Adipose tissue (tissue), 3 donors: ENCODE data around the gene SMIM5. TPM values are rescaled to one million over a fixed set of nuclear protein-coding genes. Genes with fewer than 3 reads are reported as not detected.

Source experiments
- H3K27ac ChIP-seq: one replicate; pipeline ENCODE4 v1.5.1; 2013; ENCODE audit warnings: low read depth, low read length
- WGBS, 3 donors: extraction: QIAGEN DNeasy Blood & Tissue Kit; methylation state at CpG; one replicate each; pipeline ENCODE4 v1.1.7; 2013; 5-methylcytosine and 5-hydroxymethylcytosine counted together
- polyA plus RNA-seq, 3 donors: library from polyadenylated mRNA; stranded (reverse); fragments of 200-250 nt; gene quantifications; one replicate each; pipeline ENCODE4 v1.2.3, GENCODE V29; 2013
- donor health status: healthy with polysubstance abuse.
- donor health status: Bipolar disorder and iron deficiency.
- donor health status: healthy.

SMIM5 gene
- polyA plus RNA-seq, 3 donors = 0.67 to 1.5 (median 1.4) TPM

GRCh38 chr17:75601057-75601987 is 31.9 kb upstream of the SMIM5 start:
- no peak overlapping the region for H3K27ac ChIP-seq
- 62 to 74% (median 70%) methylated on average over 28 of the region's 28 CpGs for WGBS, 3 donors

GRCh38 chr17:75602644-75603043 is 30.6 kb upstream of the SMIM5 start:
- no peak overlapping the region for H3K27ac ChIP-seq
- 92 to 97% (median 96%) methylated on average over 10 to 12 of the region's 12 CpGs for WGBS, 3 donors

GRCh38 chr17:75603123-75603522 is 30.1 kb upstream of the SMIM5 start:
- H3K27ac ChIP-seq = no peak overlapping the region
- 75 to 85% (median 80%) methylated on average over 8 to 9 of the region's 9 CpGs for WGBS, 3 donors

GRCh38 chr17:75604034-75604695 is 29.1 kb upstream of the SMIM5 start:
- no peak overlapping the region for H3K27ac ChIP-seq
- WGBS, 3 donors = 69 to 82% (median 78%) methylated on average over 10 to 12 of the region's 12 CpGs

GRCh38 chr17:75605790-75606189 is 27.4 kb upstream of the SMIM5 start:
- H3K27ac ChIP-seq = no peak overlapping the region
- WGBS, 3 donors = 85 to 86% (median 85%) methylated on average over 16 of the region's 16 CpGs

- 83 to 88% (median 83%) methylated on average over 5 of the region's 5 CpGs for WGBS, 3 donors
- H3K27ac ChIP-seq = no peak overlapping the region
Measured at GRCh38 chr17:75607086-75607485, 26.1 kb upstream of the SMIM5 start.

DNA sequence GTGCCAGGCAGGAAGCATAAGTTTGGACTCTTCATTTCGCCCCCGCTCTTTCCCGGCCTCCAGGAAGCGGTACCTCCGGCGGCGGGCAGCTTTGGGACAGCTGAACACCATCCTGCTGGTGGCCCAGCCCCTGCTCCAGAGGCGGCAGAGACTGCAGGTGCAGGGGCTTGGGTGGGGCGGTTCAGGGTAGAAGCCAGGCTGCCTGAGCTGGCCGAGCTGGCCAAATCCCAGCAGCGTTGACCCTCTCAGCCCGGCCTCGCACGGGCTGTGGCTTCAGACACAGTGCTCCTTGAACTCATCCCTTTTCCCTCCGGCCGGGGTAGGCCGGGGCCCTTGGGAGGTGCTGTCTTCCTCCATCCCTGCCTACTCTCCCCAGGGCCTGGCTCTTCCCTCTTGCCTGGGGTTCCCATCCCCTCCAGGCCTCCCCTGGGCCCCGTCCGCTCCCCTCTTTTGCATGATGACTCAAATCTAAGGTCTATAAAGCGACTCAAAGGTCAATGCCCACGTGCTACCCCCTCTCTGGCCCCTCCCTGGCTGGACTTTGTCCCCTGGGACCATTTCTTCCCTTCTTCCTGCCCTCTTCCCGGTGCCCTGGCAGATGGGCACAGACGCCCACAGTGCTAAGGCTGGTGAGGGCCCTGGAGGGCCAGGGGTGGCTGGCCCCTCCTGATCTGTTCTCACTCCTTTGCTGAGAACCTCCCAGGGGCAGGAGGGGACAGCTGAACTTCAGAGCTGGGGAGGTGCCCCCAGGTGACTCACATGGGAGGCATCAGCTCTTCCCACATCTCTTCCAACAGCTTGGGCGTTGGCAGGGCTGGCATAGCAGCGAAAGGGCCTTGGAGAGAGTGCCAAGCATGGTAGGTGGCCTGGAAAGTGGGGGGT is 22.9 kb upstream of the SMIM5 start:
- H3K27ac ChIP-seq = no peak overlapping the region
- 84 to 88% (median 88%) methylated on average over 22 to 25 of the region's 25 CpGs for WGBS, 3 donors

DNA sequence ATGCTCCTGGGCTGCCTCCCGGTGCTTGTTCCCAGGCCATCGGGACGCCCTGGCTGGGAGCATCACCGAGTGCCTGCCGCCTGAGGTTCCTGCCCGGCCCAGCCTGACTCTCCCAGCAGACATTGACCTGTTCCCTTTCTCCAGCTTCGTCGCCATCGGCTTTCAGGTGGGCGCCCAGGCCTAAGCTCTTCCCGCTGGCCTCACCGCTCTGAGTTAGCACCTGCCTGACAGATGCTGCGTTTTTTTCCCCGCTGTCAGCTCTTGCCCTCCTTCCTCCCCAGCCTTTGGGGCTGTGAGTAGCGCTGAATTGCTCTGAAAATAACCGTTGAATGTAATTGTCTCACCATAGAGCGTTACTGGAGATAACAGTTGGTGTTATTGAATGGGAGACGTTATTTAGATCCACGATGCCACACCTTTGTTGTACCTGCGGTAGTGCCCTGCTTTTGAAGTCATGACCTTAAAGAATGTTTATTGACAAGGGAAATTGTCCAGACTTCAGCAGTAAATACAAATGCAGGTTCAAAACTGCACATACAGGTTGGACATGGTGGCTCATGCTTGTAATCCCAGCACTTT is 21.3 kb upstream of the SMIM5 start:
- no peak overlapping the region for H3K27ac ChIP-seq
- 86 to 94% (median 90%) methylated on average over 20 of the region's 20 CpGs for WGBS, 3 donors

DNA sequence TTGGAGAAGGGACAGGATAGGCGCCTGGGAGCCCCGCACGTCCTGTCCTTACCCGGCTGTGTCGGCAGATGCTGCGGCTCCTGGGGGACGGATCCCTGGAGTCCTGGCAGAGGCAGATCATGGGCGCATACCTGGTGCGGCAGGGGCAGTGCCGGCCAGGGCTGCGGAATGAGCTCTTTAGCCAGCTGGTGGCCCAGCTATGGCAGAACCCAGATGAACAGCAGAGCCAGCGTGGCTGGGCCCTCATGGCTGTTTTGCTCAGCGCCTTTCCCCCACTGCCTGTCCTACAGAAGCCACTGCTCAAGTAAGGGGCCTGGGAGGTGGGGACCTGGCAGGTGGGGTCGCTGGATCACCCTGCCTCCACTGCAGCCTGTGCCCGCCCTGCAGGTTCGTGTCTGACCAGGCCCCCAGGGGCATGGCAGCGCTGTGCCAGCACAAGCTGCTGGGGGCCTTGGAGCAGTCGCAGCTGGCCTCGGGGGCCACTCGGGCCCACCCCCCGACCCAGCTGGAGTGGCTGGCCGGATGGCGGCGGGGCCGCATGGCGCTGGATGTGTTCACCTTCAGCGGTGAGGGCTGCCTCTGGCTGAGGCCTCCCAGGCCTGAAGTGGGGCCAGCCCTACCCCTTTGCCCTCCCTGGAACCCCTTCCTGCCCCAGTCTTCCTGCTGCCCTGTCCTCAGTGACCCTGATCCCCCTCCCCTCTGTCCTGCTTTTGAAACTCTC is 20.2 kb upstream of the SMIM5 start:
- WGBS, 3 donors = 88 to 92% (median 89%) methylated on average over 21 to 27 of the region's 27 CpGs
- H3K27ac ChIP-seq = no peak overlapping the region

- 90 to 95% (median 90%) methylated on average over 10 to 12 of the region's 12 CpGs for WGBS, 3 donors
- no peak overlapping the region for H3K27ac ChIP-seq
Measured at GRCh38 chr17:75614006-75614405, 19.2 kb upstream of the SMIM5 start.

DNA sequence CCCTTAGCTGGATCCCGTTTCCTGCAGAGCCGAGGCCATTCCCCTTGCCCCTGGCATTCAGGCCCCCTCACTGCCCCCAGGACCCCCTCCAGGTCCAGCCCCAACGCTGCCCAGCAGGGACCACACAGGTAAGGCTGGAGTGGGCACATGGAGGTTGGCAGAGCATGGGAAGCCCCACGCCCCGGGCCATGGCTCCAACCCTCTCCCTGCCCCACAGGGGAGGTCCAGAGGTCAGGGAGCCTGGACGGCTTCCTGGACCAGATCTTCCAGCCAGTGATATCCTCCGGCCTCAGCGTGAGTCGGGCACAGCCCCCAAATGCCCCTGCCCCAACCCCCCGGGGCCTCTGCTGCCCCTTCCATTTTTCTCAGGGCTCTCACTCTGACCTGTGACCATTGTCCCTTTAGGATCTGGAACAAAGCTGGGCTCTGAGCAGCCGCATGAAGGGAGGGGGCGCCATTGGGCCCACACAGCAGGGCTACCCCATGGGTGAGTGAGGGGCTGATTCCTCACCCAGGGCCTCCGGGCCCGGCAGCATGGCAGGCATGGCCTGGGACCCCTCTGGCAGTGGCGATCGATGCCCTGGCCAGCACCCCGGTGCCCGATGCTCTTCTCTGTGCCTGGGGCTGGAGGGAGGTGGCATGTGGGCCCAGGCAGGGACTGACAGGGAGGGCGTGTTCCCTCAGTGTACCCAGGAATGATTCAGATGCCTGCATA is 18.5 kb upstream of the SMIM5 start:
- 87 to 89% (median 88%) methylated on average over 17 to 19 of the region's 19 CpGs for WGBS, 3 donors
- H3K27ac ChIP-seq = no peak overlapping the region

DNA sequence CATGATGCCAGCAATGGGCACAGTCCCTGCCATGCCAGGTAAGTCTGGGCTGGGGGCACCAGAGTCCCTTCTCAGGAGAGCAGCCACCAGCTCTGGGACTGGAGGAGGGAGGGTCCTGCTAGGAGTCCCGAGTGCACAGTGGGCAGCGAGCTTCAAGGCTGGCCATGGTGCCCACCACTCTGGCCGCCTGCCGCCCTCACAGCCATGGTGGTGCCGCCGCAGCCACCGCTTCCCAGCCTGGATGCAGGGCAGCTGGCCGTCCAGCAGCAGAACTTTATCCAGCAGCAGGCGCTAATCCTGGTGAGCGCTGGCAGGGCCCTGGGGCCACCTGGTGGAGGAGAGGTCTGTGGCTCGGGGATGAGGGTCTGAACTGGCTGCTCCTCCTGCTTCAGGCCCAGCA is 17.9 kb upstream of the SMIM5 start:
- H3K27ac ChIP-seq = no peak overlapping the region
- WGBS, 3 donors = 91 to 94% (median 94%) methylated on average over 10 to 11 of the region's 11 CpGs

DNA sequence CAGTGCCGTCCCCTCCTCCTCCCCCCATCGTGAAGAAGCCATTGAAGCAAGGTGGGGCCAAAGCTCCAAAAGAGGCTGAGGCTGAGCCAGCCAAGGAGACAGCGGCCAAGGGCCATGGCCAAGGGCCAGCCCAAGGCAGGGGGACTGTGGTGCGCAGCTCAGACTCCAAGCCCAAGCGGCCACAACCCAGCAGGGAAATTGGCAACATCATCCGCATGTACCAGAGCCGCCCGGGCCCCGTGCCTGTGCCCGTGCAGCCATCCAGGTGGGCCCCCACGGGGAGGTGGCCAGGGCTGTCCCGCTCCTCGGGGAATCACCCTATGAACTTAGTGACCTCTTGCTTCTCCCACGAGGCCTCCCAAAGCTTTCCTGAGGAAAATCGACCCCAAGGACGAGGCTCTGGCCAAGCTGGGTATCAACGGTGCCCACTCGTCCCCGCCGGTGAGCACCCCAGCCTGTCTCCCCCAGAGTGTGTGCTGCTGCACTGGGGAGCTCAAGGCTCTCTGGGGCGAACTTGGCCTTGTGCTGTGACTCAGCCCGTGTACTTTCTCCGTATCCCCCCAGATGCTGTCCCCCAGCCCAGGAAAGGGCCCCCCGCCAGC is 16.6 kb upstream of the SMIM5 start:
- WGBS, 3 donors = 90 to 94% (median 91%) methylated on average over 22 to 24 of the region's 24 CpGs
- no peak overlapping the region for H3K27ac ChIP-seq

- WGBS, 3 donors = 82 to 93% (median 92%) methylated on average over 16 of the region's 16 CpGs
- H3K27ac ChIP-seq = no peak overlapping the region
Measured at GRCh38 chr17:75617218-75617617, 16.0 kb upstream of the SMIM5 start.

GRCh38 chr17:75617675-75618074 is 15.6 kb upstream of the SMIM5 start:
- WGBS, 3 donors = 87 to 95% (median 94%) methylated on average over 10 to 11 of the region's 11 CpGs
- no peak overlapping the region for H3K27ac ChIP-seq

DNA sequence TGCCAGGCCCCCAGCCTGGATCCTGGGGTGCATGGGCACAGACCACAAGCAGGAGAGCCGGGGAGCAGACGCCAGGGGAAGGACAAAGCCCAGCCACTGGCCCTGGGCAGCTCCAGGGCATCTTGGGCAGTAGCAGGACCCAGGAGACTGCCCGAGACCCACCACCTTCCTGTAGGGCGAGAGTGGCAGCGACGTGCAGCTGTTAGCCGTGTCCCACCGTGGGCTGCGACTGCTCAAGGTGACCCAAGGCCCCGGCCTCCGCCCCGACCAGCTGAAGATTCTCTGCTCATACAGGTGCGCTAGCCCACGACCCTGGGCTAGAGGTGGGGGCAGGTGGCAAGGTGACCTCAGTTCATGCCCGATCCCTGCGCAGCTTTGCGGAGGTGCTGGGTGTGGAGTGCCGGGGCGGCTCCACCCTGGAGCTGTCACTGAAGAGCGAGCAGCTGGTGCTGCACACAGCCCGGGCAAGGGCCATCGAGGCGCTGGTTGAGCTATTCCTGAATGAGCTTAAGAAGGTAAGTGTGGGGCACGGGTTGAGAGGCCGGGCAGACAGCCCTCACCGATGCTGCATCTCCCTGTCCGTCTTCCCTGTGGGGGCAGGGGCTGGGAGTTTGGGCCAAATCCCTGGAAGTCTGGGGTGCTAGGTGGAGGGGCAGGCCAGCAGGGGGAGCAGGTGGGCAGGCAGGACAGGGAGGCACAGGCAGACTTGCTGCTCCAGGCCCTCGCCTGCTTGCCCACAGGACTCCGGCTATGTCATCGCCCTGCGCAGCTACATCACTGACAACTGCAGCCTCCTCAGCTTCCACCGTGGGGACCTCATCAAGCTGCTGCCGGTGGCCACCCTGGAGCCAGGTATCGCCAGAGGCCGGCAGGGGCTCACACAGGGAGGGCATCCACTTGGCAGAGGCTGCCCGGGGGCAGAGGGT is 13.5 kb upstream of the SMIM5 start:
- WGBS, 3 donors = 73 to 86% (median 86%) methylated on average over 34 to 36 of the region's 36 CpGs
- no peak overlapping the region for H3K27ac ChIP-seq
